KBM-7 (cell line): ENCODE data around the gene AKAP9.

Source experiments
- DNase-seq: peaks from one replicate; pipeline ENCODE4 v3.0.0-alpha.2; 2015
- in situ Hi-C: fragments of 300-500 bp; cut with MboI; formaldehyde crosslinking; loops from 2 replicates; pipeline ENCODE4 v1.14.3; 2020; ENCODE audit warnings: low sequenced_read_pairs, low pct_unique_long_range_greater_than_20kb, mixed read lengths

Gene AKAP9

GRCh38 chr7:92155108-92155739, 214.6 kb downstream of the AKAP9 start:
- in situ Hi-C loops: no loop called here

GRCh38 chr7:92156990-92157389, 216.3 kb downstream of the AKAP9 start:
- in situ Hi-C loops: no loop called here
- no peak for DNase-seq

More at GRCh38 chr7:92155108-92155739, 214.6 kb downstream of the AKAP9 start:
- DNase-seq: no peak

GRCh38 chr7:92158660-92159575, 218.3 kb downstream of the AKAP9 start:
- in situ Hi-C loops: no loop called here

More at GRCh38 chr7:92158660-92159575, 218.3 kb downstream of the AKAP9 start:
- no peak for DNase-seq
